HepG2 (cell line): ENCODE measurements around the gene GTF2H4. TPM values are rescaled to one million over a fixed set of nuclear protein-coding genes. Genes with fewer than 3 reads are reported as not detected.

Source experiments
- ATAC-seq: fragments of 200-7000 bp; cut with Tn5 transposase; 3 replicates; pipeline ENCODE4 v1.9.1; 2020; ENCODE audit warnings: mild to moderate bottlenecking, moderate library complexity
- BruUV-seq: library from RNA; stranded (reverse); fragments of 400-500 nt; replicated peaks from 2 replicates; lab custom pipeline; 2021; lab: Mats Ljungman, UMichigan
- CTCF ChIA-PET: fragments of 300-600 bp; formaldehyde crosslinking; extraction: SDS; loops from one replicate; lab custom pipeline; 2021; ENCODE audit warnings: low total read pairs, inconsistent platforms, low intra/inter-chr PET ratio; lab: Yijun Ruan, JAX
- POLR2A ChIA-PET: fragments of 350-600 bp; sonication (Branson Sonifier 250); formaldehyde crosslinking; loops from one replicate; lab custom pipeline; 2020; ENCODE audit warnings: antibody characterized with exemption, inconsistent platforms; lab: Yijun Ruan, JAX
- DNase-seq: peaks from one replicate; pipeline ENCODE4 v3.0.0-alpha.2; 2015; ENCODE audit warnings: low spot score
- FAIRE-seq: peaks from 3 replicates; lab custom pipeline; 2011; peaks lifted over from hg19 to GRCh38; lab: Jason Lieb, UNC
- H2AFZ ChIP-seq: one replicate; pipeline ENCODE4 v1.6.1; 2011; ENCODE audit warnings: low read length, inconsistent platforms
- H3K27ac ChIP-seq: fragments of 300-600 bp; 3 replicates; pipeline ENCODE4 v1.8.0; 2011; ENCODE audit warnings: mixed run types, mild to moderate bottlenecking, mixed read lengths, low read length, inconsistent platforms; ENCODE audit not compliant: insufficient read depth; ENCODE audit errors: extremely low read length
- H3K27me3 ChIP-seq, 2 experiments: fragments of 200-600 bp in 1 of 2; 2 replicates in 1 of 2; 3 replicates in 1 of 2; pipeline versions ENCODE4 v1.6.0 to v1.8.0; 2011; ENCODE audit warnings: low read length in 2 of 2, mild to moderate bottlenecking in 2 of 2, moderate library complexity in 2 of 2, inconsistent platforms in 1 of 2; ENCODE audit not compliant: insufficient read depth in 2 of 2, control insufficient read depth in 1 of 2
- H3K36me3 ChIP-seq, 2 experiments: fragments of 200-600 bp in 1 of 2; replicated peaks in 1 of 2; 2 replicates in 1 of 2; 3 replicates in 1 of 2; pipeline versions ENCODE4 v1.5.1 to v1.8.0; 2011; ENCODE audit warnings: low read length in 2 of 2, inconsistent platforms in 1 of 2; ENCODE audit not compliant: insufficient read depth in 2 of 2, control insufficient read depth in 1 of 2
- H3K4me1 ChIP-seq: 2 replicates; pipeline ENCODE4 v1.5.1; 2012; ENCODE audit warnings: low read length, inconsistent platforms; ENCODE audit not compliant: insufficient read depth
- H3K4me2 ChIP-seq: 2 replicates; pipeline ENCODE4 v1.6.0; 2011; ENCODE audit warnings: low read depth, low read length, inconsistent platforms
- H3K4me3 ChIP-seq, 3 experiments: fragments of 200-600 bp in 1 of 3; sonication (generic), shearing (Covaris generic) in 1 of 3; replicated peaks in 1 of 3; 2 replicates each; pipeline ENCODE4 v1.5.1; 2011 to 2016; ENCODE audit warnings: low read length in 3 of 3, inconsistent platforms in 2 of 3, low read depth in 2 of 3, mild to moderate bottlenecking in 2 of 3, control low read depth in 1 of 3, mixed read lengths in 1 of 3; ENCODE audit not compliant: insufficient read depth in 1 of 3
- H3K79me2 ChIP-seq: one replicate; pipeline ENCODE4 v1.6.1; 2011; ENCODE audit warnings: low read length, inconsistent platforms; ENCODE audit not compliant: insufficient read depth
- H3K9ac ChIP-seq: 2 replicates; pipeline ENCODE4 v1.6.0; 2011; ENCODE audit warnings: mild to moderate bottlenecking, low read depth, low read length, inconsistent platforms; ENCODE audit not compliant: insufficient read depth
- H3K9me3 ChIP-seq: 2 replicates; pipeline ENCODE4 v1.5.1; 2012; ENCODE audit warnings: mild to moderate bottlenecking, low read length
- H4K20me1 ChIP-seq: 2 replicates; pipeline ENCODE4 v1.6.0; 2011; ENCODE audit warnings: inconsistent platforms, mild to moderate bottlenecking, low read length, moderate library complexity; ENCODE audit not compliant: insufficient read depth
- ADNP ChIP-seq: sonication (generic); formaldehyde crosslinking; IDR thresholded peaks from 2 replicates; pipeline ENCODE4 v1.4.0; 2020; ENCODE audit warnings: missing genetic modification reagents
- KDM3A ChIP-seq: IDR thresholded peaks from 2 replicates; pipeline ENCODE4 v1.6.1; 2018; ENCODE audit warnings: low read depth, missing compliant biosample characterization
- NFATC3 ChIP-seq: sonication (generic); formaldehyde crosslinking; IDR thresholded peaks from 2 replicates; pipeline ENCODE4 v1.5.1; 2020; ENCODE audit warnings: mild to moderate bottlenecking, missing genetic modification reagents
- NPAS2 ChIP-seq: sonication (generic); formaldehyde crosslinking; IDR thresholded peaks from 2 replicates; pipeline ENCODE4 v1.8.0; 2022; ENCODE audit warnings: mild to moderate bottlenecking, missing genetic modification reagents, borderline replicate concordance
- RAD51 ChIP-seq: fragments of 450-650 bp; IDR thresholded peaks from 2 replicates; pipeline ENCODE4 v1.6.1; 2016; ENCODE audit warnings: borderline replicate concordance
- ZNF12 ChIP-seq: sonication (generic); formaldehyde crosslinking; IDR thresholded peaks from 2 replicates; pipeline ENCODE4 v1.5.0; 2020; ENCODE audit warnings: missing genetic modification reagents
- ZNF549 ChIP-seq: sonication (generic); formaldehyde crosslinking; IDR thresholded peaks from 2 replicates; pipeline ENCODE4 v1.5.0; 2020; ENCODE audit warnings: missing genetic modification reagents
- ZNF780A ChIP-seq: sonication (generic); formaldehyde crosslinking; IDR thresholded peaks from 2 replicates; pipeline ENCODE4 v1.8.0; 2022; ENCODE audit warnings: mild to moderate bottlenecking, missing genetic modification reagents, moderate library complexity
- WGBS: methylation state at CpG from one replicate; pipeline ENCODE4 v1.1.6; 2017; ENCODE audit warnings: low lambda C conversion rate; 5-methylcytosine and 5-hydroxymethylcytosine counted together
- in situ Hi-C: cut with HindIII; loops from 2 replicates; pipeline ENCODE4 v1.10.0; 2017; ENCODE audit warnings: low pct_unique_long_range_greater_than_20kb; ENCODE audit not compliant: extremely low pct_ligation_motif_present
- intact Hi-C: fragments of 100-400 bp; cut with micrococcal nuclease; formaldehyde crosslinking; loops from one replicate; pipeline ENCODE4 v1.10.0; 2022; ENCODE audit not compliant: unreplicated experiment
- polyA plus RNA-seq, 8 experiments: library from polyadenylated mRNA; depleted of rRNA in 3 of 8; stranded (reverse) in 7 of 8; unstranded in 1 of 8; fragments of >200 nt; fragmentation: Illumina TruSeq in 4 of 8; extraction: Trizol in 4 of 8; gene quantifications; 2 replicates each; pipeline versions ENCODE4 v1.2.1 to v1.2.3, GENCODE V29; 2011 to 2016; ENCODE audit warnings: low read depth in 4 of 8, missing spikeins in 1 of 8, mixed read lengths in 1 of 8; ENCODE audit not compliant: insufficient read depth in 1 of 8
- total RNA-seq, 5 experiments: library from RNA; depleted of rRNA; stranded (reverse); fragments of >200 nt; fragmentation: Illumina TruSeq; extraction: Trizol; gene quantifications; 2 replicates each; pipeline ENCODE4 v1.2.3, GENCODE V29; 2016; ENCODE audit warnings: low read depth in 1 of 5
- TF ChIP-seq, protein P1 (sequence below): sonication (generic); formaldehyde crosslinking; IDR thresholded peaks from 2 replicates; pipeline ENCODE4 v1.4.0; 2020; ENCODE audit warnings: missing genetic modification reagents, borderline replicate concordance
- TF ChIP-seq, protein P2 (sequence below): IDR thresholded peaks from 2 replicates; pipeline ENCODE4 v1.6.1; 2016; ENCODE audit warnings: mild to moderate bottlenecking
- TF ChIP-seq, protein P3 (sequence below): sonication (generic); formaldehyde crosslinking; IDR thresholded peaks from 2 replicates; pipeline ENCODE4 v1.8.0; 2022; ENCODE audit warnings: mild to moderate bottlenecking, missing genetic modification reagents, moderate library complexity

GTF2H4 gene
- total and polyA plus RNA-seq, 2 of the 13 experiments (the other 11 are each of a cell fraction or from before 2014, with no cell fraction given): 15.9 to 49.3 TPM

DNA sequence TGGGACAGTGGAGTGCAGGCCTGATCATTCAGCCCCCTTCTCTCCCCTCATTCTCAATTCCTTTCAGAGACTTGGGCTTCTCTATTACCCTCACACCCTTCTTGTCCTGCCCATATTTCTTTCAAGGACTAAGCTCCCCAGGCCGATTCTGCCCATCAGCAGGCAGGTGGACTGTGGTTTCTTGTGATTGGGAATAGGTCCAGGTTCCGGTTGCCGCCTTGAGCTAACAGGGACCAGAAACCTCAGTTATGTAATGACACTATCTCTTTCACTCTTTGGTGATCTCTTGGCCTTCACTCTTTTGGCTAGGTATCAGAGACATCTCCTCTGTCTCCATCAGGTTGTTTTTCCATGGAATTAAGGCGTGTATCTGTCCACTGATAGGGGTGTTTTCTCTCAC is 39.2 kb downstream of the GTF2H4 start:
- H3K79me2 ChIP-seq: no peaks in the 10 kb centered on the region
- no peak for DNase-seq
- H4K20me1 ChIP-seq: no peaks in the 10 kb centered on the region
- H3K36me3 ChIP-seq: no peaks in the 10 kb centered on the region
- TF ChIP-seq NFATC3 (no peak), ADNP (CRISPR knock-in tag) (no peak), NPAS2 (CRISPR knock-in tag) (no peak), ZNF549 (CRISPR knock-in tag) (no peak), ZNF780A (CRISPR knock-in tag) (no peak), ZNF12 (no peak), KDM3A (no peak), RAD51 (no peak)
- TF ChIP-seq, protein P1, sequence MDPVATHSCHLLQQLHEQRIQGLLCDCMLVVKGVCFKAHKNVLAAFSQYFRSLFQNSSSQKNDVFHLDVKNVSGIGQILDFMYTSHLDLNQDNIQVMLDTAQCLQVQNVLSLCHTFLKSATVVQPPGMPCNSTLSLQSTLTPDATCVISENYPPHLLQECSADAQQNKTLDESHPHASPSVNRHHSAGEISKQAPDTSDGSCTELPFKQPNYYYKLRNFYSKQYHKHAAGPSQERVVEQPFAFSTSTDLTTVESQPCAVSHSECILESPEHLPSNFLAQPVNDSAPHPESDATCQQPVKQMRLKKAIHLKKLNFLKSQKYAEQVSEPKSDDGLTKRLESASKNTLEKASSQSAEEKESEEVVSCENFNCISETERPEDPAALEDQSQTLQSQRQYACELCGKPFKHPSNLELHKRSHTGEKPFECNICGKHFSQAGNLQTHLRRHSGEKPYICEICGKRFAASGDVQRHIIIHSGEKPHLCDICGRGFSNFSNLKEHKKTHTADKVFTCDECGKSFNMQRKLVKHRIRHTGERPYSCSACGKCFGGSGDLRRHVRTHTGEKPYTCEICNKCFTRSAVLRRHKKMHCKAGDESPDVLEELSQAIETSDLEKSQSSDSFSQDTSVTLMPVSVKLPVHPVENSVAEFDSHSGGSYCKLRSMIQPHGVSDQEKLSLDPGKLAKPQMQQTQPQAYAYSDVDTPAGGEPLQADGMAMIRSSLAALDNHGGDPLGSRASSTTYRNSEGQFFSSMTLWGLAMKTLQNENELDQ: no peak
- TF ChIP-seq, protein P2, sequence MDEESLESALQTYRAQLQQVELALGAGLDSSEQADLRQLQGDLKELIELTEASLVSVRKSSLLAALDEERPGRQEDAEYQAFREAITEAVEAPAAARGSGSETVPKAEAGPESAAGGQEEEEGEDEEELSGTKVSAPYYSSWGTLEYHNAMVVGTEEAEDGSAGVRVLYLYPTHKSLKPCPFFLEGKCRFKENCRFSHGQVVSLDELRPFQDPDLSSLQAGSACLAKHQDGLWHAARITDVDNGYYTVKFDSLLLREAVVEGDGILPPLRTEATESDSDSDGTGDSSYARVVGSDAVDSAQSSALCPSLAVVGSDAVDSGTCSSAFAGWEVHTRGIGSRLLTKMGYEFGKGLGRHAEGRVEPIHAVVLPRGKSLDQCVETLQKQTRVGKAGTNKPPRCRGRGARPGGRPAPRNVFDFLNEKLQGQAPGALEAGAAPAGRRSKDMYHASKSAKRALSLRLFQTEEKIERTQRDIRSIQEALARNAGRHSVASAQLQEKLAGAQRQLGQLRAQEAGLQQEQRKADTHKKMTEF: no peak
- TF ChIP-seq, protein P3, sequence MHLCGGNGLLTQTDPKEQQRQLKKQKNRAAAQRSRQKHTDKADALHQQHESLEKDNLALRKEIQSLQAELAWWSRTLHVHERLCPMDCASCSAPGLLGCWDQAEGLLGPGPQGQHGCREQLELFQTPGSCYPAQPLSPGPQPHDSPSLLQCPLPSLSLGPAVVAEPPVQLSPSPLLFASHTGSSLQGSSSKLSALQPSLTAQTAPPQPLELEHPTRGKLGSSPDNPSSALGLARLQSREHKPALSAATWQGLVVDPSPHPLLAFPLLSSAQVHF (CRISPR knock-in tag): no peak
- TF ChIP-seq, all 625 proteins: peak for 0
- WGBS: 4% methylated on average over 4 of the region's 4 CpGs
- peaks cover 0 to 18% of the 10 kb centered on the region in 2 experiments; a peak in 3 of 5 replicates for H3K27me3 ChIP-seq
- BruUV-seq: no TSS peak
- no peak overlapping the region for H3K27ac ChIP-seq
- POLR2A ChIA-PET: no interaction called here
- H3K4me2 ChIP-seq: no peak overlapping the region
- peaks cover 8% of the 10 kb centered on the region; the same call in 1 of the 2 replicates for H3K4me1 ChIP-seq
- intact Hi-C loops: no loop called here
- no peaks in the 10 kb centered on the region for H3K9me3 ChIP-seq
- ATAC-seq (no peak), FAIRE-seq (no peak)
- CTCF ChIA-PET: no interaction called here
- in situ Hi-C loops: no loop called here
- no peak overlapping the region for H3K4me3 ChIP-seq
- no peak overlapping the region for H2AFZ ChIP-seq
- no peak overlapping the region for H3K9ac ChIP-seq
